Activated CD8-positive, alpha-beta T cell treated with anti-CD3 and anti-CD28 coated beads for 36 hours (primary cell): ENCODE results near the gene BHLHE40. TPM values are rescaled to one million over a fixed set of nuclear protein-coding genes. Genes with fewer than 3 reads are reported as not detected.
A peak's percentile ranks its signal among the peaks of the same experiment; 100 is the strongest.

ENCODE experiments used
- ATAC-seq: fragments of 200-7000 bp; cut with Tn5 transposase; one replicate; pipeline ENCODE4 v1.10.0; 2021; ENCODE audit warnings: mild to moderate bottlenecking, moderate library complexity
- CTCF ChIA-PET: fragments of 350-600 bp; sonication (Branson Sonifier 250); formaldehyde crosslinking; loops from one replicate; lab custom pipeline; 2021; ENCODE audit warnings: antibody characterized with exemption; lab: Charles Lee
- POLR2A ChIA-PET: fragments of 350-600 bp; sonication (Branson Sonifier 250); formaldehyde crosslinking; loops from one replicate; lab custom pipeline; 2021; ENCODE audit warnings: antibody characterized with exemption; lab: Charles Lee
- DNase-seq: peaks from one replicate; pipeline ENCODE4 v3.0.0-alpha.2; 2020
- H3K27ac Mint-ChIP-seq: one replicate; pipeline ENCODE4 v1.8.0; 2021; ENCODE audit warnings: mild to moderate bottlenecking, mixed read lengths
- H3K27me3 Mint-ChIP-seq: one replicate; pipeline ENCODE4 v1.8.0; 2021; ENCODE audit warnings: mixed read lengths
- H3K36me3 Mint-ChIP-seq: one replicate; pipeline ENCODE4 v1.8.0; 2021; ENCODE audit warnings: low read depth, mixed read lengths
- H3K4me1 Mint-ChIP-seq: one replicate; pipeline ENCODE4 v1.8.0; 2021; ENCODE audit warnings: low read depth, mixed read lengths
- H3K4me3 Mint-ChIP-seq: one replicate; pipeline ENCODE4 v1.8.0; 2021; ENCODE audit warnings: mild to moderate bottlenecking, moderate library complexity, mixed read lengths
- H3K9me3 Mint-ChIP-seq: one replicate; pipeline ENCODE4 v1.8.0; 2021; ENCODE audit warnings: mixed read lengths
- CTCF ChIP-seq: fragments of 200-600 bp; IDR thresholded peaks from one replicate; pipeline ENCODE4 v1.8.0; 2022; ENCODE audit warnings: antibody characterized with exemption, mild to moderate bottlenecking
- intact Hi-C: fragments of 100-400 bp; cut with micrococcal nuclease; formaldehyde crosslinking; loops from one replicate; pipeline ENCODE4 v1.10.0; 2022
- total RNA-seq, 2 experiments: library from RNA; stranded (reverse); gene quantifications; one replicate each; pipeline ENCODE4 v1.2.3, GENCODE V29; 2021

Gene BHLHE40
- total RNA-seq, 2 experiments from 2014 or later = 456 to 470 TPM

- ChIA-PET CTCF (interaction anchor here (1.0 to 12.3 kb wide), 17 partner anchors 10 to 274 kb away, joined by 3 to 148 read pairs (median 6); no protein-coding TSS in a partner anchor), POLR2A (interaction anchor here (0.6 to 13.9 kb wide), 26 partner anchors 8 to 575 kb away, joined by 3 to 434 read pairs (median 5); no protein-coding TSS in a partner anchor)
- no peaks in the 10 kb centered on the region for H3K27me3 Mint-ChIP-seq
- no peaks in the 10 kb centered on the region for H3K9me3 Mint-ChIP-seq
- H3K27ac Mint-ChIP-seq = peak overlapping the region; percentile 91
- TF ChIP-seq CTCF = no peak
- H3K4me1 Mint-ChIP-seq = peaks cover 55% of the 10 kb centered on the region
- H3K4me3 Mint-ChIP-seq = peak overlapping the region; percentile 92
- no peak for DNase-seq
- ATAC-seq = no peak
- intact Hi-C loops = loop anchor here (2.0 to 5.0 kb wide), 3 partner anchors 38 to 208 kb away; no protein-coding TSS in a partner anchor
- peaks cover 64% of the 10 kb centered on the region for H3K36me3 Mint-ChIP-seq
Observed at GRCh38 chr3:4984511-4984864, 5.3 kb downstream of the BHLHE40 start.

- POLR2A ChIA-PET = interaction anchor here (0.9 to 13.9 kb wide), 21 partner anchors 9 to 265 kb away, joined by 3 to 434 read pairs (median 12); no protein-coding TSS in a partner anchor
- Mint-ChIP-seq H3K27ac (peak overlapping the region; percentile 88), H3K4me1 (peaks cover 63% of the 10 kb centered on the region), H3K36me3 (peaks cover 54% of the 10 kb centered on the region), H3K27me3 (no peaks in the 10 kb centered on the region), H3K9me3 (no peaks in the 10 kb centered on the region), H3K4me3 (peak overlapping the region; percentile 92)
- TF ChIP-seq CTCF = no peak
- intact Hi-C loops = loop anchor here (2.0 to 5.0 kb wide), 2 partner anchors 72 to 155 kb away; no protein-coding TSS in a partner anchor
- DNase-seq (peak; percentile 56), ATAC-seq (peak; percentile 1)
- CTCF ChIA-PET = interaction anchor here (0.9 to 12.3 kb wide), 18 partner anchors 9 to 275 kb away, joined by 3 to 148 read pairs (median 6); no protein-coding TSS in a partner anchor
Observed at GRCh38 chr3:4985330-4986174, 6.3 kb downstream of the BHLHE40 start.

GRCh38 chr3:4986175-4986781, 7.0 kb downstream of the BHLHE40 start:
- DNase-seq = no peak
- intact Hi-C loops = loop anchor here (5.0 kb wide), 1 partner anchor 71 kb away; no protein-coding TSS in a partner anchor
- peaks cover 63% of the 10 kb centered on the region for H3K4me1 Mint-ChIP-seq
- peak overlapping the region; percentile 92 for H3K4me3 Mint-ChIP-seq
- H3K27me3 Mint-ChIP-seq = no peaks in the 10 kb centered on the region
- ATAC-seq = peak; percentile 61
- peak overlapping the region; percentile 88 for H3K27ac Mint-ChIP-seq
- ChIA-PET CTCF (interaction anchor here (0.9 to 12.3 kb wide), 15 partner anchors 8 to 635 kb away, joined by 3 to 148 read pairs (median 4); no protein-coding TSS in a partner anchor), POLR2A (interaction anchor here (0.7 to 13.9 kb wide), 16 partner anchors 8 to 266 kb away, joined by 3 to 434 read pairs (median 12); no protein-coding TSS in a partner anchor)
- H3K36me3 Mint-ChIP-seq = peaks cover 47% of the 10 kb centered on the region
- no peak for TF ChIP-seq CTCF
- no peaks in the 10 kb centered on the region for H3K9me3 Mint-ChIP-seq

- H3K4me3 Mint-ChIP-seq = peak overlapping the region; percentile 92
- ChIA-PET CTCF (interaction anchor here (0.9 to 12.3 kb wide), 16 partner anchors 8 to 636 kb away, joined by 3 to 148 read pairs (median 4); no protein-coding TSS in a partner anchor), POLR2A (interaction anchor here (0.6 to 13.9 kb wide), 15 partner anchors 7 to 152 kb away, joined by 3 to 434 read pairs (median 12); no protein-coding TSS in a partner anchor)
- TF ChIP-seq CTCF = no peak
- H3K27ac Mint-ChIP-seq = peak overlapping the region; percentile 88
- peaks cover 41% of the 10 kb centered on the region for H3K36me3 Mint-ChIP-seq
- DNase-seq = peak; percentile 91
- peak; percentile 67 for ATAC-seq
- peaks cover 63% of the 10 kb centered on the region for H3K4me1 Mint-ChIP-seq
- H3K9me3 Mint-ChIP-seq = no peaks in the 10 kb centered on the region
- no peaks in the 10 kb centered on the region for H3K27me3 Mint-ChIP-seq
- intact Hi-C loops = loop anchor here (5.0 kb wide), 1 partner anchor 70 kb away; no protein-coding TSS in a partner anchor
Observed at GRCh38 chr3:4986782-4987537, 7.7 kb downstream of the BHLHE40 start.
